ENCODE results near the gene SIX5.
"Not testable (repeated sequence)": the region's sequence is repeated elsewhere in the genome, so short reads cannot be mapped to it uniquely, and the experiment has no call there.

Gene SIX5

DNA sequence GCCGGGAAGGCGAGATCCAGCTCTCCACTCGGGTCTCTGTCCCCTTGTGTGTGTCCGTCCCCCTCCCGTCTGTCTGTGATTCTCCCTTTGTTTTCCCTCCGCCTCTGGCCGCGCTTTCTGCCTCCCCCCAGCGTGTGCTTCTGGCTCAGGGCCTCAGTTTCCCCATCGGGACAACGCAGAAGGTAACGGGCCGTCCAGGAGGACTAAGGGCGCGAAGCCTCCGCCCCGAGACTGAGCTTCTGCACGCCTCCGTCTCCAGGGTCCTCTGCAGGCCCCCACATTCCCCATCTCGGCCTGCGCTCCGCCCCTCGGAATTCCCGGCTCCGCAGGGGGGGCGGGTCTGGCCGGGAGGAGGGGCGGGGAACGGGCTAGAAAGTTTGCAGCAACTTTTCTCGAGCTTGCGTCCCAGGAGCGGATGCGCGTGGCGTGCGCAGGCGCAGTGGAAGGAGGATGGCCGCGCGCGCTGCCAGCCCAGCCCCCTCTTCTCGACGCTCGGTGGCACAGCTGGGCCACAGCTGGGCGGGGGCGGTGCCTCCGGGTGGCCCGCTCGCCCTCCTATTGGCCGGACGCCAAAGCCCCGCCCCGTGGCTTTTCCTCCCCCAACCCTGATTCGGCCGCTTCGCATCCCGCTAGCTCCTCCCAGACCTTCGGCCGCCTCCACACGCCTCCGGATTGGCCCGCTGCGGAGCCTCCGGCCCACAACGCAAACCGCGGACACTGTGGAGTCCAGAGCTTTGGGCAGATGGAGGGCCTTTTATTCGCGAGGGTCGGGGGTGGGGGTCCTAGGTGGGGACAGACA is at the start of gene SIX5:
TSS of gene SIX5 (minus strand) at position 269 of the 799 bp plus-strand sequence. CDS start 408 bp downstream, outside the sequence.
- DNase-seq (ENCODE audit: low spot score), result peak; percentile 95

DNA sequence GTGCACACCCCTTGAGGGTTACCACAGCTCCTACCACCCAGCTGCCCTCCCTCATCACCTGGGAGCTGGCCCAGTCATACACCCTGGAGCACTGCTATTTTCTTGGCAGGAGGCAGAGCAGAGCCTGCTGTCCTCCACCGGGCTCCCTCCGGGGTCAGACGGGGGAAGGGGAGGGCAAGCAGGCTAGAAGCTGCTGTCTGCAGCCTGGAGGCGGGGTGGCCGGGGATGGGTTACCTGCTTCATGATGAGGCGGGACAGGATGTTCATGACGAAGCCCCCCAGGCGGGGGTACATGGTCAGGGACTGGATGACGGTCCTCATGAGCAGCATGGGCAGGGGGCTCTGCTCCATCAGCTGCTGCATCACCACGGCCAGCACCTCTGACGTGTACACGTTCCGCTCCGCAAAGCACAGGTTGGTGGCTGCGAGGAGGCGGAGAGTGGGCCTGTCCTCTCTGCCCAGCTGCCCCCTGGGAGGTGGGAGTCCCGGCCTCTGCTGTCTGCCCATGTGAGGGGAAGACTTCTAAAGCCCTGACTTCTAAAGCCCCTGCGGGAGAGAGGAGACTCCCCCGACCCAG is 48.8 kb upstream of the SIX5 start:
- DNase-seq (ENCODE audit: low spot score), result no peak

DNA sequence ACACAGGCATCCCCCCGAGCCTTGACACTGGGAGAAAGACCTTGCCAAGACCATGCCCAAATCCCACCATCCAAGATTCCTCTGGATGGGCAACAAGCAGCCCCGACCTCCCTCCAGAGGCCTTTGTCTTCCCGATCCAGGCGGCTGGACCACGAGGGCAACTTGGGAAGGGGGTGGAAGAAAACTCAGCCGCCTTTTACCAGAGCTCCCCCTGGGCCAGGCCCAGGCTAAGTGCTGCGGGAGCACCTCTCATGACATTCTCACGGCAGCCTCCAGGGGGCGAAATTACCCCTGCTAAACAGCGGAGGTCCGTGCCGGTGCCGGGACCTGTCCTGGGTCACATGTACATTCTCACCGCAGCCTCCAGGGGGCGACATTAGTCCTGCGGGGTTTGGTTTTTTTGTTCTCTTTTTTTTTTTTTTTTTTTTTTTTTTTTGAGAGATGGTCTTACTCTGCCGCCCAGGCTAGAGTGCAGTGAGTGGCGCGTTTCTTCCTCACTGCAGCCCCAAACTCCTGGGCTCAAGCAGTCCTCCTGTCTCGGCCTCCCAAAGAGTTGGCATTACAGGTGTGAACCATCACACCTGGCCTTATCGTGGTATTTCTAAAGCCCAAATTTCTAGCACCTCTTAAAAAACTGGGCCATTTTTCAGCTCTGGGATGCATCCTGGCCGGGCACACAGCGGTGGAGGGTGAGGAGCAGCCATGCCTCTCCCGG is 48.1 kb upstream of the SIX5 start:
- DNase-seq (ENCODE audit: low spot score), result peak; percentile 78

DNA sequence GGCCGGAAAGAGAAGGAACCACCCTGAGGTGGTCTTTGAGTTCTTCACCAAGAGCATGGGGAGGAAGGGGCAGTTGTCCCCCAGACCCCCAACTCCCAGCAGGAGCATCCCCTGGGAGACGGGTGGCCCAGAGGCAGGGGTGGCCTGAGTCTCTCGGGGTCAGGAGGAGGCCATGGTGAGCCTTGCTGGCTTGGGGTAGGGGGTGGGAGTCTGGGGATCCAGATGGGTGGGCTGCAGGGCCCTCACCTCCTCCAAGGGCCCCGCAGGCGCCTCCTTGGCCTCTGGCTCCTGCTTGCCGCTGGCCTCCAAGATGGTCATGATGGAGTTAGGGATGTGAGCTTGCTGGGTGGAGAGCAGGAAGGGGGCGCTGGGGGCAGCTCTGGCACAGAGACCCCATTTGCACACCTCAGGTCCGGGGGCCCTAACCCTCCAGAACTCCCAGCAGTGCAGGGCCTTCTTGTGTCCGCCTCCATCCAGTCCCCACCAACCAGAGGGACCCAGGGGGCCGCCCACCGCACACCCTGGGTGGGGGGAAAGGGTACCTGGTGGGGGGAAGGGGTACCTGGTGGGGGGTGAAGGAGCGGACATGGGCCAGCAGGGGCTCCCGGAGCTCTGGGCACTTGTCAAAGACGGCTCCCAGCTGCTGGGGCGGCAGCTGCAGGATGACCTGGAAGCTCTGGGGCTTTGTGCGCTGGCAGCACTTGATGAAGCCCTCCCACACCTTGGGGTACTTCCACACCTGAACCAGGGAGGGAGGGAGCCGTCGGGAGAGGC is 47.4 kb upstream of the SIX5 start:
- no peak for DNase-seq (ENCODE audit: low spot score)

DNA sequence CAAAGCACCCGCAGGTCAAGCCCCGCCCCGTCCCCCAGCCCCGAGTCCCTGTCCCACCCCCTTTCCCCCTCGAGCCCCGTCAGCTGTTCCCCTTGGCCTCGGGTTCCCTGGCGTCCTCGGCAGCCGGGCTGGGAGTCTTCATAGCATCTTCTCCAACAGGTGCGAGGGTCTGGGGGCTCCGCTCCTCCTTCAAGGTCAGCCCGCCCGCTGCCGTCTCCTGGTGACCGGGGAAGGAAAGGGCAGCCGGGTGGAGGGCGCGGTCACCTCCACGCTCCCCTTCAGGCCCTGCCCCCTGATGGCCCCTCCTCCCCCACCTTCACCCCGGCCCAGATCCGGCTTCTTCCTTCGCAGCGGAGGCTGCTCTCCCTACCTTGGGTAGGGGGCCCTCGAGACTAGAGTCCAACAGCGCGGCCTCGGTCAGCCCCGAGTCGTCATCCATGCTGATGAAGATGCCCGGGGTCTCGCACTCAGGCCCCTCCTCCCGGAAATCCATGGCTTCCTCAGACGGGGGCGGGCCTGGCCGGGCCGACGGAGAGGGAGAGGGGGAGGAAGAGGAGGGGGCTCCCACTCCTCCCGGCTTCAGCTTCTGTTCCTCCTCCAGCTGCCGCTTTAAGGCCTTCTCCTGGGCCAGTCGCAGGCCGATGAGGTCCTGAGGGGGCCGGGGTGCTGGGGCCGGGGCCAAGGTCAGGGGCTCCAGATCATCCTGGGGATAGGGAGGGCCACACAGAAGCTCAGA is 46.6 kb upstream of the SIX5 start:
- no peak for DNase-seq (ENCODE audit: low spot score)

DNA sequence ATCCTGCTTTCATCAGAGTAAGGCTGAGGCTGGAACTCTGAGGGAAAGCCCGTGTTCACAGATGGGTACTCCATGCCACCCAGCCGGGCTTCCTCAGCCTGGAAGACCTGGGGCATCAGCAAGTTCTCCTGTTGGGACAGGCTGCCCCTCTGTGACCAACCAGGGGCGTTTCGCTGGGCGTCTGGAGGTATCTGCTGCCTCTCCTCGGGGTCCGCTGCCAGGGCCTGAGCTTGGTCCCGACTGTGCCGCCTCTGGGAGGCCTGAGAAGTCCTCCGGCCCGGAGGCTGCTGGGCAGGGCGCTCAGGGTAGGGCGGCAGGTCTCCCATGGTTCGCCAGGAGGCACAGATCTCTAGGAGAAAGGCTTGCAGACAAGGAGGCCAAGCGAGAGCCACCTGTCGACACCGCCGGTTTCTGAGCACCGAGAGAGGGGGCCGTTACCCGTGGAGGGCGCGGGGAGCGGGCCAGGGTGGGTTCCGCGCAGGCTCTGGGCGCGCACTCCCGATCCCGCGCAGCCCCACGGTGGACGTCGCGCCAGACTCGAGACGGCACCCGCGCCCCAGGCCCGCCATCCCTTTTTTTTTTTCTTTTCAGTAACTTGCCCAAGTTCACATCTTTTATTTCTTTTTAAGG is 45.9 kb upstream of the SIX5 start, which contains the start of gene RSPH6A:
TSS of gene RSPH6A (minus strand) at position 458 of the 630 bp plus-strand sequence. CDS start at position 326, 132 bp downstream.
- DNase-seq (ENCODE audit: low spot score), result no peak

DNA sequence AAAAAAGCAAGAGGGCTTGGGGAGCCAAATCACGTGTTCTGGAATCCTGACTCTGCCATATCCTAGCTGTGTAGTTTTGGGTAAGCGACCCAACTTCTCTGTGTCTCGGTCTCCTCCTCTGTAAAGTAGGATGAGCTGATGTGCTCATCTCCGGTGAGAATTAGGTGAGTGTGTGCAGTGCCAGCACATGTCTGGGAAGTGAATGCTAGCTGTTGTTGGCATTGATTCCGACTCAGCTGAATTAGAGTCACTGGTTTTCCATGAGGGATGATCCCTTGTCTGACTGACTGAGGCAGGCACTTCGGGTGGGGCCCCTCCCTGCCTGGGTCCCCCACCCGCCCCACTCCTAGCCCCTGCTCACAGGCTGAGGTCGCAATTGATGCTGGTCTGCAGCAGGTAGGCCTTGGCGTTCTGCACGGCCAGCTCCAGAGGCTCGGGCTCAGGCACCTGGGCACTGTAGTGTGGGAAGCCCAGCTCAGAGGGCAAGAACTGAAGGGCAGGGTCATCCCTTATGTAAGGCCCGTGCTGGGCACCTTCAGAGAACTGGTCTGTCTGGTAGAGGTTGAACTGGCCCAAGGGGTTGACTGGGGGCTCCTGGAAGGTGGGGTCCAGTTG is 45.2 kb upstream of the SIX5 start:
- DNase-seq (ENCODE audit: low spot score), result no peak

DNA sequence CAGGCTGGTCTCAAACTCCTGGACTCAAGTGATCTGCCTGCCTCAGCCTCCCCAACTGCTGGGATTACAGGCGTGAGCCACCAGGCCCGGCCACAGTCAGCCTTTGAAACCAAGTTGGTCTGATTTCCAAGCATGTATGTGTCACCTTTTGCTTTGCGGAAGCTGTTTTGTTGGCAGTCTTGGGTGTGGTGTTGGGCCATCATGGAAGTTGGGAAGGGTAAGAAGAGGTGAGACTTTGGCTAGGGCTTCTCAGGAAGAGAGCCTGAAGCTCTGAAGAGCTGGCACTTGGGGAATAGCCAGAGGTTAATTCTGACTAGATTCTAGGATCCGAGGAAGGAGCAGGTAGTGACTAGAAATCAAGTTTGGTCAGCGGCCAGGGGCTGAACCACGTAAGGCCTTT is 43.2 kb upstream of the SIX5 start:
- DNase-seq (ENCODE audit: low spot score), result no peak

DNA sequence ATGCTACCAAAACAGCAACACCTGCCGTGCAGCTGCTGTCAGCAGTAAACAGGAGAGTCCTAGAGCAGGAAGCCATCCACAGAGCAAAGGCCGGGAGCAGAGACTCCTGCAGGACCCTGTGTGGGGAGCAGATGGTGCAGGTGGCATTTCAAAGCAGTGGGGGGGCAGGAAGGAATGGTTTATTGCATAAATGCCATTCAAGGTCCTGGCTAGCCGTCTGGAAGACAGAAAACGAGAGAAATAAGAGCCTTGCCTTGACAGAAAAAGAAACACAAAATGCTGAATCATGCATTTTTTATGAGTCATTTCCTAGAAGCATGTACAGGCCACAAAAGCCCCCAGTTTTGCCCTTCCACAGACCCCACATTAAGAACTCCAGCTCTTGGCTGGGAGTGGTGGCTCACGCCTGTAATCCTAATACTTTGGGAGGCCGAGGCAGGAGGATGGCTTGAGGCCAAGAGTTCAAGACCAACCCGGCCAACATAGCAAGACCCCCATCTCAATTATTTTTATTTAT is 40.6 kb upstream of the SIX5 start:
- no peak for DNase-seq (ENCODE audit: low spot score)

DNA sequence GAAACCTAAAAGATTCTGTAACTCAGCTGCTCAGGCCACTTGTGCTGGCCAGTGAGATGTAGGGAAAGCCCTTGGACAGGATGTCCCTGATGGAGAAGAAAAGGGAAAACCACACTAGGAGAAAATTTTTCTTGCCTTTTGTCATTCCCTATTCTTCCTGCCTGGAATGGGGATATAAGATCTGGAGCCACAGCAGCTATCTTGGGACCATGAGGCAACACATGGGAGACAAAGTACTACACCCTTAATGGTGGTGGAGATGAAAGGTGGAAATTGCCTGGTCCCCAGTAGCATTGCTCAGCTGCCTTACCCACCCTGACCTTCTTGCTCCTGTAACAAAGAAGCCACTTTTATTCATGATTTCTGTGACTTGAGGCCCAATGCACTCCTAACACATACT is 36.7 kb upstream of the SIX5 start:
- DNase-seq (ENCODE audit: low spot score), result no peak

DNA sequence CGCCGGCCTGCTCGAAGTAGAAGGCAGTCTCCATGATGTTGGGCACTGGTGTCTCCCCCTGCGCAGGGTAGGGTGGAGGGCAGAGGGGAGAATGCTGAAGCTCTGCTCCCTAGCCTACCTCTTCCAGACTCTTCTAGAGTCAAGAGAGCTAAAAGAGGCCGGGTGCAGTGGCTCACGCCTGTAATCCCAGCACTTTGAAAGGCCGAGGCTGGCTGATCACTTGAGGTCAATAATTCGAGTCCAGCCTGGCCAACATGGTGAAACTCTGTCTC is 35.8 kb upstream of the SIX5 start:
- DNase-seq (ENCODE audit: low spot score), result no peak

DNA sequence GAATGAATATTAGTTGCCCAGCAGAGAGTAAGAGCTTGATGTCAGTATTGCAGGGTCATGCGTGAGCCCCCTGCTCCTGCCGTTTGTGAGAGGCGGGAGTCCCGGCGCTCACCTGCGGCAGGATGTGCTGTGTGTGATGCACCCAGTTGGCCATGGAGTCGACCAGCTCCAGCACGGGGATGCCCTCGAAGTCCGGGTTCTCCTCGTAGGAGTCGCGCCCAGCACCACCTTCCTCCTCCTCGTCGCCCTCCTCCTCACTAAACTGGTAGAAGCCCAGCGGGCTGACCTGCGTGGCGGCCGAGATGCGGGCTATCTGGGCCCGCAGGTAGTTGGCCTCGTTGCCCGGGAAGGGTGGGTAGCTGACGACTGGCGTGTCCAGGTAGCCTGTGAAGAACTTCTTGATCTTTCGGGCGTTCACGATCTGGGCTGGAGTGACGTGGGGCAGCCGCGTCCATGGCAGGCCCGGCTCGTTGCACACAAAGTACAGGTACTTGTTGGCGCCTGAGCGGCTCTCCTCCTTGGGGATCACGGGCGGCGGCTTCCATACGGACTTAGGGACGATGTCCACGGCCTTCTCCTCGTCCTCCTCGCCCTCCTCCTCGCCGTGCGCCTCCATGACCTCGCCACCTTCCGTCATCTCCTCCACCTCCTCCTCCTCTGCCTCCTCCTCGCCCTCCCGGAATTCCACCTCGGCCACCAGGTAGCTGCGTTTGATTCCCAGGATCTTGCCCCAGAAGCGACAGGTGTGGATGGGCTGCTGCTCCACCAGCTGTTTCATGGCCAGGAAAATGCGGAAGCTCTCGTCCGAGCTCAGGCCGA is 35.3 kb upstream of the SIX5 start:
- DNase-seq (ENCODE audit: low spot score), result no peak

DNA sequence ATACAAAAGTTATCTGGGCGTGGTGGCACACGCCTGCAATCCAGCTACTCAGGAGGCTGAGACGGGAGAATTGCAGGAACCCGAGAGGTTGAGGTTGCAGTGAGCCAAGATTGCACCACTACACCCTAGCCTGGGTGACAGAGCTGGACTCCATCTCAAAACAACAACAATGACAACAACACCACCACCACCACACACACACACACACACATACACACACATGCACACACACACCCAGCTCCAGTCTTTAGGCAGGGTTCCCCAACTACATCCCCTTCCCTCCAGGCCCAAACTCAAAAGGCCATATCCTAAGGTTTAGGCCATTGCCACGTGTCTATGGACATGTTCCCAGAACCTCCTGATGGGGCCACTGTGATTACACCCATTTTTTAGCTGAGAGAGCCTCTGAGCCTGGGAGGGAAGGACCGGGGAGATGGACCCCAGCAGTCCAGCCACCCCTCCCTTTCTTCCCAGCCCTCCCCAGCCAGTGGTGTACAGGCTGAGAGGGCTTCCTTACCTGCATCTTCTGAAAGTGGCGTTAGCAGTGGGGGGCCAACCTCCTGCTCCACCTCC is 32.6 kb upstream of the SIX5 start:
- no peak for DNase-seq (ENCODE audit: low spot score)

DNA sequence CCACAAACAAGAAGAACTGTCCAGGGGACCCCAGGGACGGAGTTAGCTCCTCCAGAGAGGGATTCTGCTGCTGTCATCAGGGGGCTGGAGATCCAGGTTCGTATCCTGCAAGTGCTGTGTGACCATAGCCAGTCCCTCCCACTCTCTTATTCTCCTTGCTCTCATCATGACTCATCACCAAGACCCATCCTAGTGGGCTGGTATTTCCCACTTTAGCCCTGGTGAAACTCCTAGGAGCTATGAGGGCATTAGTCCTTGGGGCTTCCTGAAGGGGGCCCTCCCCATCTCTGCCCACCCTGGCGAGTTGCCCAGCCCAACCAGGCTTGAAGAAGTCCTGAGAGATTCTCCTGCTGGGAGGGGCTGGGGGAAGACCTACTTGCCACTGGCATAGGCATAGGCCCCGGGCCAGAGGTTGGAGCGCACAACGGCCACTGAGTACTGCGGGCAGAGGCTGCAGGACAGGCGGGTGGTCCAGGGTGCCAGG is 31.1 kb upstream of the SIX5 start:
- DNase-seq (ENCODE audit: low spot score), result no peak

DNA sequence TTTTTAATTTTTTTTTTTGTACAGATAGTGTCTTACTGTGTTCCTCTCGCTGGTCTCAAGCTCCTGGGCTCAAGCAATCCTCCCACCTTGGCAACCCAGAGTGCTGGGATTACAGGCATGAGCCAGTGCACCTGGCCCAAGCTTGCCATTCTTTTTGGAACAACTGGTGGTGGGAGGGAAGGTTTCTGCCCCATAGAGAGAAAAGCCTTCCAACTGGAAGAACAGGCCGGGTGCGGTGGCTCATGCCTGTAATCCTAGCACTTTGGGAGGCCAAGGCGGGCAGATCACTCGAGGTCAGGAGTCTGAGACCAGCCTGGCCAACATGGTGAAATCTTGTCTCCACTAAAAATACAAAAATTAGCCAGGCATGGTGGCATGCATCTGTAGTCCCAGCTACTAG is 30.5 kb upstream of the SIX5 start:
- not testable (repeated sequence) for DNase-seq (ENCODE audit: low spot score)

DNA sequence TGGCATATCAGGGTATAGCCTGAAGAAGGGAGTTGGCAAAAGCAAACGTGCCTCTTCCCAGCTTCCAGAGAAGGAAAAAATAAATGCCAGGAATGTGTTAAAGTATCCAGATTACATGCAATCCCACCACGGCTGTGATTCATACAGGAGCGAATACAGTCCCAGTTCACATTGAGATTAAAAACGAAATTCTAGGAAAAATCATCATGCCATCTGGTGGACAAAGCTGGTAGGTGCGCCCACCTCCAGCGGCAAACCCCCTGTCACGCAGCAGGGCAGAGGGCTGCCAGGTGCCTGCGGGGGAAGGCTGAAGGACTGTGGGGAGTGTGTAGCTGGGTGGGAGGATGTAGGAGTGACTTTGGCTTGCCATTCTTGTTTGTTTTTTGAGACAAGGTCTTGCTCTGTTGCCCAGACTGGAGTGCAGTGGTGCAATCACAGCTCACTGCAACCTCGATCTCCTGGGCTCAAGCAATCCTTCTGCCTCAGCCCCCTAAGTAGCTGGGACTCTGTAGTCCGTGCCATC is 30.0 kb upstream of the SIX5 start:
- no peak for DNase-seq (ENCODE audit: low spot score)

DNA sequence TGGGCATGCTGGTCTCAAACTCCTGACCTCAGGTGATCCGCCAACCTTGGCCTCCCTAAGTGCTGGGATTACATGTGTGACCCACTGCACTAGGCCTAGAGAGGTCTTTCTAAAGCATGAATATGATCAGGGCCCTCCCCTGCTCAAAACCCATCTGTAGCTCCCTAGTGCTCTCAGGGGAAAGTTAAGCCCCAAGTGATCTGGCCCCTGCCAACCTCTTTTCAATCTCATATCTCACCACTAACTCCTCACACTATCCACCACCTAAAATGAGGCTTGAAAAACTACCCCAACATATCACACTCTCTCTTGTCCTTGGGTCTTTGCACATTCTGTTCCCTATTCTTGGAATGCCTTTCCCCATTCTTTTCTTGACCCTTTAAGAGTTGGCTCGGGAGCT is 25.6 kb upstream of the SIX5 start:
- DNase-seq (ENCODE audit: low spot score), result no peak

DNA sequence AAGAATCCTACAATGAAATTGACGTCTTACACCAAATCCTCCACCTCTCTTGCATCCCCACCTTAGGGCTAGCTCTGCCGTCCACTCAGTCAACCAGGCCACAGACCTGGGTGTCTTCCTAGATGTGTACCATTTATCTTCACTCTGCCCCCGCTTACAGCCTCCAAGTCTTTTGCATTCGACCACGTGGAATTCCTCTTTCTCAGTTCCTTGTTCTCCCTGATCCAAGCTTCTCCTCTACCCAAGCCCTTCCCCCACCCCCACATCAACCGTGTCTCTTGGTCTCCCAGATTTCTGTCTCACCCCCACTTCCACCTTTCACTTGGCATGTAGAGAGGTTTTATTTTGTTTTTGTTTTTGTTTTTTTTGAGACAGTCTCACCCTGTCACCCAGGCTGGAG is 24.8 kb upstream of the SIX5 start:
- no peak for DNase-seq (ENCODE audit: low spot score)

DNA sequence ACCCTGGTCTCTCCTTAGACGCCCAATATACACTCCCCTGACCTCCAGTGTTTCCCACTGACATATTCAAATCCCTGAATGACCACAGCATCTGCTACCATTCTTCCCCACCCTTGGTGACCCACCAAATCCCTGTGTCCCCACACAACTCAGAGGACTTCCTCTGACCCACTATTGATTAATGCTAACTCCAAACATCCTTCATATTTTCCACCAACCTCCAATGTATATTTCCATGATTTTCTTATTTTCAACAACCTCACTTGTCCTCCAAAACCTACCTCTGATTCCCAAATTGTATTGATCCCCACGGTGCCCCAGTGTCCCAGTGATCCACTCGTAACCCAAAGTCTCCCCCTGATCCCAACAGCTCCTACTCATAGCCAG is 24.1 kb upstream of the SIX5 start:
- DNase-seq (ENCODE audit: low spot score), result no peak

Data from globus pallidus (tissue), 1 donor.